Upper lobe of right lung (tissue), 1 donor: ENCODE data around the gene MYO1B. TPM values are rescaled to one million over a fixed set of nuclear protein-coding genes. Genes with fewer than 3 reads are reported as not detected.

ENCODE experiments used
- ATAC-seq: fragments of 200-7000 bp; cut with Tn5 transposase; one replicate; pipeline ENCODE4 v1.9.1; 2020; ENCODE audit warnings: mild to moderate bottlenecking, moderate library complexity
- DNase-seq: peaks from one replicate; pipeline ENCODE4 v3.0.0-alpha.2; 2020
- H3K27ac ChIP-seq: fragments of 200-600 bp; one replicate; pipeline ENCODE4 v1.8.0; 2022
- H3K27me3 ChIP-seq: fragments of 200-600 bp; one replicate; pipeline ENCODE4 v1.8.0; 2022; ENCODE audit warnings: mild to moderate bottlenecking
- H3K36me3 ChIP-seq: fragments of 200-600 bp; one replicate; pipeline ENCODE4 v1.8.0; 2022
- H3K4me1 ChIP-seq: fragments of 200-600 bp; one replicate; pipeline ENCODE4 v1.8.0; 2022
- H3K4me3 ChIP-seq: fragments of 200-600 bp; one replicate; pipeline ENCODE4 v1.8.0; 2022; ENCODE audit warnings: mild to moderate bottlenecking
- H3K9me3 ChIP-seq: fragments of 200-600 bp; one replicate; pipeline ENCODE4 v1.8.0; 2022
- intact Hi-C: fragments of 100-400 bp; cut with DNase I; formaldehyde crosslinking; loops from one replicate; pipeline ENCODE4 v1.11.0; 2022
- total RNA-seq: library from RNA; stranded (reverse); fragmentation: NEBNext Ultra II Directional; extraction: Animal tissue kit (Norgen Biotek cat#: 25700); gene quantifications from one replicate; pipeline ENCODE4 v1.2.1, GENCODE V29; 2021
- TF ChIP-seq, protein P1 (sequence below): fragments of 200-600 bp; IDR thresholded peaks from one replicate; pipeline ENCODE4 v1.8.0; 2022; ENCODE audit warnings: antibody characterized with exemption
- donor health status: DM: no; HTN: yes; CAD: no; lungs with severe emphysema.

MYO1B gene
- total RNA-seq, 1 donor from 2014 or later = 231 TPM

DNA sequence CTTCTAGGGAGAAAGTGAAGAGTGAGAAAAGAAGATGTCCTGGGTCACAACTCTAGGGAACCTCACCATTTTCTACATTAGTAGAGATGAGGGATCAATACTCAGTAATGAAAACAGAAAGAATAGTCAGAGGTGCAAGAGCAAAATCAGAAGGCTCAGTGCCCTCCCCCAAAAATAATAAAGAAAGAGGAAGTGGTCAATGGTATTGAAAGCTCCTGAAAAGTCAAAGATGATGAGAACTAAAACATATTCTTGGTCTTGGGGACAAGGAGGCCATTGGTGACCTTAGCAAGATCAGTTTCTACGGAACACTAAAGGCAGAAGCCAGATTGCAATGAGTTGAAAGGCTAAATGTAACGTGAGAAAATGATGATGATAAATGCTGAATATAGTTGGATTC is 24.5 kb upstream of the MYO1B start:
- H3K27me3 ChIP-seq = no peaks in the 10 kb centered on the region
- no peak for DNase-seq
- H3K4me1 ChIP-seq = peaks cover 13% of the 10 kb centered on the region
- H3K4me3 ChIP-seq = no peak overlapping the region
- H3K36me3 ChIP-seq = no peaks in the 10 kb centered on the region
- no peak overlapping the region for H3K27ac ChIP-seq
- intact Hi-C loops = loop anchor here (10.0 kb wide), 1 partner anchor 284 kb away; no protein-coding TSS in a partner anchor
- no peak for ATAC-seq
- TF ChIP-seq, protein P1, sequence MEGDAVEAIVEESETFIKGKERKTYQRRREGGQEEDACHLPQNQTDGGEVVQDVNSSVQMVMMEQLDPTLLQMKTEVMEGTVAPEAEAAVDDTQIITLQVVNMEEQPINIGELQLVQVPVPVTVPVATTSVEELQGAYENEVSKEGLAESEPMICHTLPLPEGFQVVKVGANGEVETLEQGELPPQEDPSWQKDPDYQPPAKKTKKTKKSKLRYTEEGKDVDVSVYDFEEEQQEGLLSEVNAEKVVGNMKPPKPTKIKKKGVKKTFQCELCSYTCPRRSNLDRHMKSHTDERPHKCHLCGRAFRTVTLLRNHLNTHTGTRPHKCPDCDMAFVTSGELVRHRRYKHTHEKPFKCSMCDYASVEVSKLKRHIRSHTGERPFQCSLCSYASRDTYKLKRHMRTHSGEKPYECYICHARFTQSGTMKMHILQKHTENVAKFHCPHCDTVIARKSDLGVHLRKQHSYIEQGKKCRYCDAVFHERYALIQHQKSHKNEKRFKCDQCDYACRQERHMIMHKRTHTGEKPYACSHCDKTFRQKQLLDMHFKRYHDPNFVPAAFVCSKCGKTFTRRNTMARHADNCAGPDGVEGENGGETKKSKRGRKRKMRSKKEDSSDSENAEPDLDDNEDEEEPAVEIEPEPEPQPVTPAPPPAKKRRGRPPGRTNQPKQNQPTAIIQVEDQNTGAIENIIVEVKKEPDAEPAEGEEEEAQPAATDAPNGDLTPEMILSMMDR = no peak
- no peaks in the 10 kb centered on the region for H3K9me3 ChIP-seq

DNA sequence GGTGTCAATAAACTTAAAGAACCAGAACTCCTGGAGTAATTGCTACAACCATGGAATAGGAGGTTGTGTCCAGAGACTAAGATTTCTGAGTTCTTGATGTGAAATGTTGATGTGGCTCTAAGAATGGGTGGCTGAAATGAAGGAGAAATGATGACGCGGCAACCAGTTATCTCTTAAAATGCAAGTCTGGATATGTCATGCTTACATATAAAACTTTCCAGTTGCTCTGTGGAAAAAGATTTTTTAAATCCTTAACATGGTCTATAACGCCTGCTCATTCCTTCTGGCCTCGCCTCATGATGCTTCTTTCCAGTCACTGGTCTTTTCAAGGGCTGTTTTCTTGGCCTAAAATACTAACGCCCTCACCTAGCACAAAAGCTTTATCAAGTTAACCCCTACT is 23.5 kb upstream of the MYO1B start:
- Histone ChIP-seq H3K27ac (no peak overlapping the region), H3K9me3 (no peaks in the 10 kb centered on the region), H3K4me1 (peaks cover 13% of the 10 kb centered on the region), H3K27me3 (no peaks in the 10 kb centered on the region), H3K4me3 (no peak overlapping the region), H3K36me3 (no peaks in the 10 kb centered on the region)
- intact Hi-C loops = loop anchor here (10.0 kb wide), 1 partner anchor 283 kb away; no protein-coding TSS in a partner anchor
- TF ChIP-seq, protein P1 = no peak
- ATAC-seq (no peak), DNase-seq (no peak)

DNA sequence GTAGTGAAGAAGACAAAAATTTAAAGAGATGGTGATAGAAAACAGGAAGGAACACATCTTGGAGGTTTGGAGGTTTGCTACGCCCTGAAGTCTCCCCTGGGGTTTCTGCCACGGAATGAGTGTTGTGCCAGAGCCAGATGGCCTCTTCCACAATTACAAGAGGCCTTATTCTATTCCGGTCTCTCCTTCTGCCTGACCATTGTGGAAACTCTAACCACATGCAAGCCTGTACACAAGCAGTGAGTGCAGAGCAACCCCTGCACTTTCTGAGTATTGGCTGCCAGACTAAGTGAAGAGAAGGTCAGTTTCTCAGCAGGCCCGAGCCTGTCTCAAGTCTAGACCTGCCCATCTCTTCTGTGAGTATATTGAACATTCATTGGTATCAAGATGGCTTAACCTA is 22.7 kb upstream of the MYO1B start:
- Histone ChIP-seq H3K4me1 (peaks cover 9% of the 10 kb centered on the region), H3K27me3 (no peaks in the 10 kb centered on the region), H3K36me3 (no peaks in the 10 kb centered on the region), H3K4me3 (no peak overlapping the region), H3K27ac (no peak overlapping the region), H3K9me3 (no peaks in the 10 kb centered on the region)
- DNase-seq (no peak), ATAC-seq (no peak)
- TF ChIP-seq, protein P1 = no peak
- intact Hi-C loops = loop anchor here (10.0 kb wide), 1 partner anchor 282 kb away; no protein-coding TSS in a partner anchor

DNA sequence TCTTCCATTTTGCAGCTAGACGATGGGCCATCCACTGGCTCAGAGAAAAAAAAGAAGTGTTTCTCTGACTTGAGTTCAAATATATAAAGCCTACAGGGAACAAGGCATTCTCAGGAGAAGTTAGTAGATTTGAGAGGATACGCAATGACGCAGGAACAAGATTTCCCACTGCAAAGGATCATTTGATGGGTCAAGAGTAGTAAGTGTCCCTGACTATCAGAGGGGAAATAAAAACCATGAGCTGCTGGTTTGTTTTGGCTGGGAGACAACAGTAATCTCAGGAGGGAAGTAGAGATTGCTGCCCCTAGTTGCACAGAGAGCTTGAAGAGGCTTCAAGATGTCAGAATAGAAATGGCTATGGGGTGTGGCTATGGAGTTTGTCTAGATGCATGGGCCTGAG is 22.3 kb upstream of the MYO1B start:
- Histone ChIP-seq H3K36me3 (no peaks in the 10 kb centered on the region), H3K27me3 (no peaks in the 10 kb centered on the region), H3K27ac (no peak overlapping the region), H3K9me3 (no peaks in the 10 kb centered on the region), H3K4me3 (no peak overlapping the region), H3K4me1 (peaks cover 4% of the 10 kb centered on the region)
- ATAC-seq (no peak), DNase-seq (no peak)
- intact Hi-C loops = loop anchor here (10.0 kb wide), 1 partner anchor 282 kb away; no protein-coding TSS in a partner anchor
- TF ChIP-seq, protein P1 = no peak

DNA sequence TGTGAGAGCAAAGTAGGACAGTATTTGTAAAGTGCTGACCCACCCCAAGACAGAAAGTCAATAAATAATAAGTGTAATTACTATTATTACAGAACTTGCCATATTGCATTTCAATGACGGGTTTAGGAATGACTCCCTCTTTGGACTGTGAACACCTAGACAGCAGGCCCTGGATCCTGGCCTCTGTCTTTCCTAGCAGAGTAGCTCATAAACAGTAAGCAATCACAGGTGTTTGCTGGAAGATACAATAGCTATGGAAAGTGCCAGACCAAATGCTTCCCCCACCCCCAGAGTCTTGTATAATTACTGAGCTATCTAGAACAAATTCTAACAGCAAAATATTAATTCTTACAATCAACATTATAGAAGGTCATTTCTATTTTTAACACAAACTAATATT is 20.1 kb upstream of the MYO1B start:
- ATAC-seq (no peak), DNase-seq (no peak)
- Histone ChIP-seq H3K36me3 (no peaks in the 10 kb centered on the region), H3K9me3 (no peaks in the 10 kb centered on the region), H3K27ac (no peak overlapping the region), H3K4me1 (no peaks in the 10 kb centered on the region), H3K4me3 (no peak overlapping the region), H3K27me3 (no peaks in the 10 kb centered on the region)
- intact Hi-C loops = loop anchor here (10.0 kb wide), 1 partner anchor 280 kb away; no protein-coding TSS in a partner anchor
- TF ChIP-seq, protein P1 = no peak

DNA sequence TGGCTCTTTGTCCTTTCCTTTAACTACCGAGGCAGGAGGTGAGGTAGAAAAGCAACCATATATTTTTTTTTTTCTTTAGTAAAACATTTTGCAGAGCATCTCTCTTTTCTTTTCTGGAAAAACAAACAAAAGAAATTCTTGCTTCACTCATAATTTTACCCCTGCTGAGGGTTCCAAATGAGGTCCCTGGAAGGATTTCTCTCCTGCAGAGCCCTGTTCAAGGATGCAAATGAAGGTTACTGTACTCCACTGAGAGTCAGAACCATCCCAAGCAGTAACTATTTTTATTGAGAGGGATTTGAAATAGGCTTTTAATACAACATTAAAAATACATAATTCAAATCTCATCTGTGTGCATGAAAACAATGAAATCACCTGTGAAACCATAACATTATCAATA is 19.5 kb upstream of the MYO1B start:
- ATAC-seq = no peak
- no peaks in the 10 kb centered on the region for H3K4me1 ChIP-seq
- no peak overlapping the region for H3K27ac ChIP-seq
- intact Hi-C loops = loop anchor here (10.0 kb wide), 1 partner anchor 279 kb away; no protein-coding TSS in a partner anchor
- H3K36me3 ChIP-seq = no peaks in the 10 kb centered on the region
- DNase-seq = no peak
- no peak overlapping the region for H3K4me3 ChIP-seq
- TF ChIP-seq, protein P1 = no peak
- no peaks in the 10 kb centered on the region for H3K27me3 ChIP-seq
- no peaks in the 10 kb centered on the region for H3K9me3 ChIP-seq
